CMK (cell line): ENCODE results near the gene TGM4.
"Not testable (repeated sequence)": the region's sequence is repeated elsewhere in the genome, so short reads cannot be mapped to it uniquely, and the experiment has no call there.

Source experiments
- DNase-seq: peaks from one replicate; pipeline ENCODE4 v3.0.0-alpha.2; 2010; ENCODE audit warnings: low read depth

Gene TGM4

DNA sequence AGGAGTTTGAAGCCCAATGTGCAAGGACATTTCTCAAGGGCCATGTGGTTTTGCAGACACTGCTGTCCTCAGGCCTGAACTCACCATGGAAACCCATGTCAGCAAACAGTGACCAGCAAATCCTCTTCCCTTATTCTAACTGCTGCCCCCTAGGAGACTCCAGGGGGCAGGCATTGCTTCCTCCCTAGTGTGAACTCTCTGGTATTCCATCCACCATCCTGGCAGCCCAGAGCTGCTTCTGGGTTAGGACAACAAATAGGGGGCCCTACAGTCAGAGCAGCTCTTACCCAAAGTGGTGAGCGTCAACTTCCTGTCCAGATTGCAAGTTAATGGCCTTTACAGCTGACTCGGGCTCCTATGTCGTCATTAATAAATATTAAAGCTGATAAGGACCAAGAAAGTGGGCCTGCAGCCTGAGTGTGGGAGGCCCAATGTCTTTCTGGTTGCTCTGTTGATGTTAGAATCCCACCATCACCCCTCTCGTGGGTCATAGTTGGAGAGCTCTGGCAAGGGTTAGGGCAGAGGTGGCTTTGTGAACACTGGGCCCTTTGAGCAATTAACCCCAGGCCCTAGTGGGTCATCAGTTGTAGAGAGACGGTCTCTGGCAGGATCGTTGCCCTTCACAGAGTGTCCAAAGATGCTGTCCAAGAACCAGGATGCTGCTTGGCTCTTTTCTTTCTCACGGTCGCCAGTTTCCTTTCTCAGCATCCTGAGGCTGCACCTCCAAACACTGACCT is 41.5 kb downstream of the TGM4 start:
- DNase-seq = no peak

- no peak for DNase-seq
Measured at GRCh38 chr3:44918087-44918486, 43.7 kb downstream of the TGM4 start.

- no peak for DNase-seq
Measured at GRCh38 chr3:44918581-44918980, 44.2 kb downstream of the TGM4 start.

DNA sequence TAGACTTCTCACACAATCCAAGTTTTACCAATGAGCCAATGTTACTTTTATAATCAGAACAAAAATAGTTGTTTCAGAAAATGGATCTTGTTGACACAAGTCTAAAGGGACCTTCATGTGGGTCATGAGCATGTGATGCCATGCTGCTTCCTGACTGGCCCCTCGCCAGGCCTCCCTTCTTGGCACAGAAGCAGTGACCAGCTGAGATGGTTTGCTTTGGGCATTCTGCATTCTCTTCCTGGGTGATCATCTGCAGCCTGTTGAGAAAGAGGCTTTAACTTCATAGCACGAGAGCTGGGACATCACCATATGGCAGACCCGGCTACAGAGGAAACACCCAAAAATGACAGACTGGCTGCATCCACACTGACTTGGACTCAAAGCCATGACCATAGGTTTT is 45.7 kb downstream of the TGM4 start:
- DNase-seq = no peak

DNA sequence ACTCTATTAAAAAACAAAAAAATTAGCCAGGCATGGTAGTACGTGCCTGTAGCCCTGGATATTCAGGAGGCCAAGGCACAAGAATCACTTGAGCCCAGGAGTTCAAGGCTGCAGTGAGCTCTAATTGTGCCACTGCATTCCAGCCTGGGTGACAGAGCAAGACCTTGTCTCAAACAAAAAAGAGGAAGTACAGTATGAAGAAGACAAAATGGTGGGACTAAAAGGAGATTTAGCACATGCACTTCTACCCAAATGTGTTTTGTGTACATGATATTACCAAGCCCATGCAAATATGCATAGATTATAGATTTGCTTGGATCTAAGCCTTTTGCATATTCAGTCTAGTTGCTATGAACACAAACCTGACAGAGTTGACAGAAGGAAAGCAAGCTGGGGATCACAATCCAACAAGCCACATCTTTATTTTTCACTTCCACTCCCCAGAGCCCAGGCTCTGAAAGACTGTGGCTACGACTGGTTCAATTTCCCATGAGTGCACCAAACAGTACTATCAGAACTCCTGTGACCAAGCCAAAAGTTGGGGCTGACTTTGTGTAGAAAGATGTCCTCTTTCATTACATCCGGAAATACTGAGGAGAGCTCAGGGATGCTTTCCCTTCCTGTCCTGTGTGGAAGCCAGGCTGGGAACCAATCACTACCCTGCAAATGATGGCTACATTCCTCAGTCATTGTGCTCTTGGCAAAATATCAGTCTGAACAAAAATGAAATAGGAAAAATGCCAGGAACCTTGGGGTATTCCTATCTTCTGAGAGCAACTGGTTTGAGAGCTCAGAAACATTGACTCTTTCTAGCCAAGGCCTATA is 49.4 kb downstream of the TGM4 start:
- DNase-seq = no peak

DNA sequence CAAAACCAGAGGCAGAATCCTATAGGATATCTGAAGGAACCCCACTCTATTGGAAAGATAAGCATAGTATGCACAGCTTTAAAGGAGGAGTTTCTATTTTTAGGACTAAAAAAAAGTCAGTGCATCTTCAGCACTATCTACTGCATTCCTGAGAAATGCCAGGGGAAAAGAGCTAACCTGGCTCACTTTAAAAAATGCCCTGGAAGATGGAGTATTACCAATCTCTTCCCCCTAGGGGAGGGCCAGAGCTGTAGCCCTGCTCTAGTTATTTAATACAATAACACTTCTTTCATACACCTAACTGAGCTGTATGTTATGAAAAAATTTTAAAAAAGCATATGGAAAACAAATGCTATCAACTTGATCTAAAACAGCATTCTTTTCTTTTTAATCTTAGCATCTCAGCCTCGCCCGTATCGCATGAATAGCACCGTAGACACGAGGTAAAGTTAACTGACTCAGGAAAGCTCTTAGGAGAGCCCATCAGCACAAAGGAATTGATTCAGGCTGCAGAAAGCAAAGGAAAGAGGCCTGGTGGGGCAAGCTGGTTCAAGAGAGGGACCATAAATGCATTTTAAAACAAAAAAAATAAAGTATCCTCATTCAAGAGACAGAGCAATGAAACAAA is 50.2 kb downstream of the TGM4 start:
- DNase-seq = no peak

DNA sequence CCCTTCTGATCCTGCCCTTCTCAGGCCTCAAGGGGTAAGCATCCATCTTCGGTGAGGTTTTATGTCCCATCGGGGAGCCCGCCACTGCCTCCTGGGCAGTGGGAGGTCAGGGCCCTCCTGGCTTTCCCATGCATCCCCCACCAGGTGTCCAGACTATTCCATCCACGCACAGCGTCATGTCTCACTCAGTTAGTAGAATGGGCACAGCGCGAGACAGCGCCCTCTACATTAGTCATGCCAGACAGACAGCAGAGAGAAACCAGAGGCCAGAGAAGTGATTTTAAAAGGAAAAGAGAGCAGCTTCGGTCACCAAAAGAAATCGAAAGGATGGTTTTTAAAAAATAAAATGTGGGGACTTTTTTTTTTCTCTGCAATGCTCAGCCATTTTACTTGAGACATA is 51.8 kb downstream of the TGM4 start:
- DNase-seq = no peak

DNA sequence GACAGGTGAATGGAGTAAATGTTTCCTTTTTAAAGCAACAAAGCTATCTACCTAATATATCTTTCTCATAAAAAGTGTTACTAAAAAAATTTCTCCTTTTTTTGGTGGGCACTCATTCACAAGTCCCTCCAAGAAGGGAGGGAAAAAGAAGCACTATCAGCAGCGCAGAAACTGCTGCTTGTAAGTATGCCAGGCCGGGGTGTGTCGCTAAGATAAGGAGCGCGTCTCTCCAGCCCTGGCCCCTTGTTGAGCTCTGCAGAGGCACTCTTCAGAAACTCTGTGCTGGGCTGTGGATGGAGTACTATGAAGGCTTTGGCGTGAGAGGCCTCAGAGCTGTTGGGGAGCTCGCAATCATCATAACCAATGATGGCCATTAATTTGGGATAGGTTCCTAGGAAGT is 52.5 kb downstream of the TGM4 start:
- DNase-seq = peak; percentile 21

DNA sequence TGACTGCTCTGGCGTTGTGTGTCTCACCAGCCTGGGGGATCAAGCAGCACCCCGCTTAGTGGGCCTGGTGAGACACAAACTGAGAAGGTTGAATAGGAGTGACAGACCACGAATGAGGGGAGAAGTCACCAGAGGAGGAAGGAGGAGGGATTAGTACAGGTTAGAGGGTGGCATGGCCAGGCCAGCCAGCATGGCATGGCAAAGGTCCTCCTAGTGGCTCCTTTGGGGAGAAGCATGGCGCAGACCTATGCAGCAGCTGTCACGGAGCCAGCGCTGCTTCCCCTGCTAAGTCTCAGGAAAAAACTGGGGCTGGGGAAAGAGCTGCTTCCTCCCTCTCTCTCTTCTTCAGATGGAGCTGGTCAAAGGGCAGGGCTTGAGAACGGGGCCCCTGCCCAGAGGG is 53.0 kb downstream of the TGM4 start:
- no peak for DNase-seq

DNA sequence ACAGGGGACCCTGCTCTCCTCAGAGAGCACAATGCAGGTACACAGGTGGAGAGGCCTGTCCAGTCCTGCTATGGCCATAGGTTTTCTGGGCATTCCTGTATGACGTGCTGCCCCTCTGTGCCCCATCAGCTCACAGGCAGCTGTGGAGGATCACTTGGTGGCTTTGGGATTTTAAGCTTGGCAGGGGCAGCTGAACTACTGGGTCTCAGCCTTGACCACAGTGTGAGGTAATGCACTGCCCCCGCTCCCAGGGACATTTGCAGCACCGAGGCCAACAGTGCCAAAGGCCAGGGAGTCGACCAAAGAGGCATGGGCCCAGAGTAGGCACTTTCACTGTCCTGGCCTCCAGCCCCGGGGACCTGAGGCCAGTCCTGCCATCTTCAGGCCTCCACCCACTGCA is 55.4 kb downstream of the TGM4 start:
- no peak for DNase-seq

DNA sequence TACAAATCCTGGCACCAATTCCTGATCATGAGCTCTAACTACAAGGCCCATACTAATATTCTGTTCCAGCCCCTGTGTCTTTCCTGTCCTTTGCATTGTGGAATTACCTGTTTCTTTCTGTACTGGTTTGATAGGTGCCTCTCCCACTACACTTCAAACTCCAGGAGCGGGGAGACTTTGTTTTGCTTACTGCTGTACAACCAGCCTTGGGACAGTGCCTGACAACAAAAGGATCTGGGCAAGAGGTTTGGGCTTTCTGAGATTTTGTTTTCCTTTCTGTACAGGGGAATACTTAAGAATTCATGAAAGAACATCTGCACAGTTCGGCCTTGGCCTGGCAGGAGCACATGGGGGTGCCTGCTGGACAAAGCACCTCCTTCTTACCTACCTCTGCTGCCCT is 56.5 kb downstream of the TGM4 start:
- DNase-seq = no peak

GRCh38 chr3:44931791-44932190 is 57.4 kb downstream of the TGM4 start:
- DNase-seq = no peak

- no peak for DNase-seq
Measured at GRCh38 chr3:44932271-44932670, 57.9 kb downstream of the TGM4 start.

GRCh38 chr3:44932986-44933944 is 58.9 kb downstream of the TGM4 start:
- no peak for DNase-seq

GRCh38 chr3:44939581-44940036 is 65.2 kb downstream of the TGM4 start:
- no peak for DNase-seq

- no peak for DNase-seq
Measured at GRCh38 chr3:44942202-44942921, 68.0 kb downstream of the TGM4 start.

DNA sequence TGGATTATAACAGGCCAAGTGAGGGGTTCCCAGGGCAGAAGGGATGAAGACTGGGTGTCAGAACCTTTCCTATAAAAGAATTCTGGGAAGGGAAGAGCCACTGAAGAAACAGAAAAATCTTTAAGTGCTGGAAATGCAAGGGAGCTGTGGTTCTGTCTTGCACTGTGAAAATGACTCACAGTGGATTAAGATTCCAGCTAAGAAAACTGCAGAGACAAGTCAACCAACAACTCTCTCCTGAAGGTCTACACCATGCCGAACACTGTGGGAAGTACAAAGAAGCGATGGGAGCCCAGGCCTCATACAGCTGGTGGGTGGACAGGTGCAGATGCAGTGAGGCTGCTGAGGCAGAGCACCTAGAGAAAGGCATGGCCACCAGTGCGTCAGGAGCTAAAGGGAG is 73.8 kb downstream of the TGM4 start:
- no peak for DNase-seq

GRCh38 chr3:44949770-44950169 is 75.4 kb downstream of the TGM4 start:
- not testable (repeated sequence) for DNase-seq

- DNase-seq = no peak
Measured at GRCh38 chr3:44950275-44950734, 75.9 kb downstream of the TGM4 start.

GRCh38 chr3:44952689-44953088 is 78.3 kb downstream of the TGM4 start:
- no peak for DNase-seq

DNA sequence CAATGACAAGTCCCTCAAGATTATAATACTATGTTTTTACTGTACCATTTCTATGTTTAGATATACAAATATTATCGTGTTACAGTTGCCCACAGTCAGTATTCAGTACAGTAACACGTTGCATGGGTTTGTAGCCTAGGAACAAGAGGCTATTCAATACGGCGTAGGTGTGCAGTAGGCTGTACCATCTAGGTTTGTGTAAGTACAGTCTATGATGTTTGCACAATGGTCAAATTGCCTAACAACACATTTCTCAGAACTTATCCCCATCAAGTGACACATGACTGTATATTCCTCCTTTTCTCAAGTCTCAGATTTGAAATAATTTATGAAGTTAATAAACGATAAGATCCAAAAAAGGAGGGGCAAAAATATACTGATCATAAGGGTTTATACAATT is 79.9 kb downstream of the TGM4 start:
- DNase-seq = no peak
